Tibial nerve (tissue), 4 donors: Measurements from ENCODE around the gene FLNA. TPM values are rescaled to one million over a fixed set of nuclear protein-coding genes. Genes with fewer than 3 reads are reported as not detected.
"Not testable (repeated sequence)": the region's sequence is repeated elsewhere in the genome, so short reads cannot be mapped to it uniquely, and the experiment has no call there.

Experiments
- DNase-seq, 2 donors: peaks; one replicate each; pipeline ENCODE4 v3.0.0-alpha.2; 2019; ENCODE audit warnings: low spot score in 2 of 2
- H3K27ac ChIP-seq, 4 donors: fragments of 200-600 bp; sonication (generic) in 3 of 4; one replicate each; pipeline ENCODE4 v1.5.1; 2017 to 2019; ENCODE audit warnings: mild to moderate bottlenecking in 1 of 4
- H3K27me3 ChIP-seq, 2 donors: fragments of 200-600 bp; sonication (generic) in 1 of 2; one replicate each; pipeline versions ENCODE4 v1.5.1 to v1.6.0; 2017 to 2019
- H3K36me3 ChIP-seq, 3 donors: fragments of 200-600 bp; sonication (generic); one replicate each; pipeline ENCODE4 v1.5.1; 2018 to 2019
- H3K4me1 ChIP-seq, 4 donors: fragments of 200-600 bp; sonication (generic) in 3 of 4; one replicate each; pipeline ENCODE4 v1.5.1; 2017 to 2019
- H3K4me3 ChIP-seq, 4 donors: fragments of 200-600 bp; sonication (generic) in 3 of 4; one replicate each; pipeline ENCODE4 v1.5.1; 2017 to 2019; ENCODE audit warnings: mild to moderate bottlenecking in 1 of 4, moderate library complexity in 1 of 4
- H3K9me3 ChIP-seq, 4 donors: fragments of 200-600 bp; sonication (generic) in 3 of 4; one replicate each; pipeline ENCODE4 v1.5.1; 2017 to 2019
- CTCF ChIP-seq, 5 experiments: fragments of 200-600 bp in 3 of 5; fragments of 450-650 bp in 2 of 5; sonication (generic) in 3 of 5; IDR thresholded peaks; one replicate each; pipeline ENCODE4 v1.5.1; 2016 to 2019; ENCODE audit warnings: antibody characterized with exemption in 5 of 5, mild to moderate bottlenecking in 3 of 5, moderate library complexity in 2 of 5
- EP300 ChIP-seq, 2 donors: sonication (generic); formaldehyde crosslinking; IDR thresholded peaks; one replicate each; pipeline ENCODE4 v1.6.1; 2017; ENCODE audit warnings: antibody characterized with exemption in 2 of 2, mild to moderate bottlenecking in 1 of 2
- POLR2A ChIP-seq, 2 donors: fragments of 450-650 bp; IDR thresholded peaks; one replicate each; pipeline ENCODE4 v1.6.1; 2017; ENCODE audit warnings: antibody characterized with exemption in 2 of 2, mild to moderate bottlenecking in 2 of 2, moderate library complexity in 2 of 2
- WGBS, 2 donors: methylation state at CpG; one replicate each; pipeline ENCODE4 v1.1.5; 2018; 5-methylcytosine and 5-hydroxymethylcytosine counted together
- total RNA-seq, 4 donors: library from RNA; depleted of rRNA; stranded (reverse); fragments of >200 nt; gene quantifications; one replicate each; pipeline ENCODE4 v1.1.0, GENCODE V29; 2016

The FLNA gene
- total RNA-seq, 4 donors from 2014 or later = 995 to 1,349 (median 1,139) TPM

- no peak for DNase-seq
- H3K27me3 ChIP-seq = no peaks in the 10 kb centered on the region
- no peak overlapping the region for H3K27ac ChIP-seq
- no peak for TF ChIP-seq CTCF (IDR thresholded peaks at IDR 0.05)
- no peak for TF ChIP-seq POLR2A (IDR thresholded peaks at IDR 0.05)
- no peak for TF ChIP-seq EP300 (IDR thresholded peaks at IDR 0.05)
- H3K4me3 ChIP-seq = no peak overlapping the region
- 59 to 73% methylated on average over 5 to 6 of the region's 6 CpGs for whole genome bisulfite sequencing, 2 donors
- peaks cover 0 to 23% (median 6%) of the 10 kb centered on the region in 3 donors for H3K36me3 ChIP-seq
- H3K9me3 ChIP-seq = no peaks in the 10 kb centered on the region
- peaks cover 0 to 18% (median 0%) of the 10 kb centered on the region in 4 donors for H3K4me1 ChIP-seq
These were observed 27.6 kb upstream of the FLNA start for GRCh38 chrX:154401918-154402621.

DNA sequence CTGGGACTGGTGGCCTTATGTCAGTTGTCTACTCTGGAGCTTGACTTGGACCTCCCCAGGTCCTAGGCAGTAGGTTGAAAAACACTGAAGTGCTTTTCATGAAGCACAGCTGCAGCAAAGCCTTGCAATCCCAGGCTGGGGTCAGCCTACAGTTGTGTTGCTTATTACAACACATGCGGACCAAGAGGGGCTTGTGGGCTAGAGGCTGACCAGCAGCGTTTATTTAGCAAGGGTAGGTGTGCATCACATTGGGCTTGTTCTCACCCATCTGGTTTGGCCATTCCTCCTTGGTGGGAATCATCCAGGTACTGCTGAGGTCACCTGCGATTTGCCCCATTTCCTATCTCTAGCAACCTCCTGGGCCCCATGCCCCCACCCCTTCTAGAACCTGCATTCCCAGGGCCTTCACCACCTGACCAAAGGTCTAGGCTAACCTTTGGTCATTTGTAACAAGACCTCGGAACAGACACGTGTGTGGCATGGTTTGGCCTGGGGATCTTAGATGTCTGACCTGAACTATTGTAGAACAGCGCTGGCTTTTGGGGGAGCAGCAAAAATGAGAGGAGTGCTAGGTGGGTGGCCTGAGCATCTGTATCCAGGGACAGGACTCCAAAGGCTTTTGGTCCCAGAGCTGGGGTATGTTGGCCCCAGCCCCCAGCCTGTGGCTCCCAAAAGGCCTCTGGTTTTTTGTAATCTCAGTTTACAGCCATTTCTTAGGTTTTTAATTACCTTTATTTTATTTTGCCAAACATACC, 26.8 kb upstream of the FLNA start:
- 49 to 68% methylated on average over 3 to 6 of the region's 6 CpGs for whole genome bisulfite sequencing, 2 donors
- DNase-seq = no peak
- Histone ChIP-seq H3K9me3 (no peaks in the 10 kb centered on the region), H3K27ac (no peak overlapping the region), H3K4me3 (no peak overlapping the region), H3K27me3 (no peaks in the 10 kb centered on the region), H3K4me1 (peaks cover 0 to 18% (median 0%) of the 10 kb centered on the region in 4 donors), H3K36me3 (peaks cover 0 to 23% (median 6%) of the 10 kb centered on the region in 3 donors)
- no peak for TF ChIP-seq CTCF (IDR thresholded peaks at IDR 0.05)
- no peak for TF ChIP-seq EP300 (IDR thresholded peaks at IDR 0.05)
- no peak for TF ChIP-seq POLR2A (IDR thresholded peaks at IDR 0.05)

GRCh38 chrX:154400369-154400817, 26.0 kb upstream of the FLNA start:
- peak overlapping the region in 1 of 4 donors; percentile 77 for H3K4me3 ChIP-seq
- H3K27me3 ChIP-seq, H3K9me3 ChIP-seq, DNase-seq, H3K27ac ChIP-seq: not testable (repeated sequence)
- 61 to 74% methylated on average over 4 to 6 of the region's 6 CpGs for WGBS, 2 donors
- H3K36me3 ChIP-seq = peaks cover 0 to 23% (median 6%) of the 10 kb centered on the region in 3 donors
- peaks cover 0 to 18% (median 0%) of the 10 kb centered on the region in 4 donors for H3K4me1 ChIP-seq

DNA sequence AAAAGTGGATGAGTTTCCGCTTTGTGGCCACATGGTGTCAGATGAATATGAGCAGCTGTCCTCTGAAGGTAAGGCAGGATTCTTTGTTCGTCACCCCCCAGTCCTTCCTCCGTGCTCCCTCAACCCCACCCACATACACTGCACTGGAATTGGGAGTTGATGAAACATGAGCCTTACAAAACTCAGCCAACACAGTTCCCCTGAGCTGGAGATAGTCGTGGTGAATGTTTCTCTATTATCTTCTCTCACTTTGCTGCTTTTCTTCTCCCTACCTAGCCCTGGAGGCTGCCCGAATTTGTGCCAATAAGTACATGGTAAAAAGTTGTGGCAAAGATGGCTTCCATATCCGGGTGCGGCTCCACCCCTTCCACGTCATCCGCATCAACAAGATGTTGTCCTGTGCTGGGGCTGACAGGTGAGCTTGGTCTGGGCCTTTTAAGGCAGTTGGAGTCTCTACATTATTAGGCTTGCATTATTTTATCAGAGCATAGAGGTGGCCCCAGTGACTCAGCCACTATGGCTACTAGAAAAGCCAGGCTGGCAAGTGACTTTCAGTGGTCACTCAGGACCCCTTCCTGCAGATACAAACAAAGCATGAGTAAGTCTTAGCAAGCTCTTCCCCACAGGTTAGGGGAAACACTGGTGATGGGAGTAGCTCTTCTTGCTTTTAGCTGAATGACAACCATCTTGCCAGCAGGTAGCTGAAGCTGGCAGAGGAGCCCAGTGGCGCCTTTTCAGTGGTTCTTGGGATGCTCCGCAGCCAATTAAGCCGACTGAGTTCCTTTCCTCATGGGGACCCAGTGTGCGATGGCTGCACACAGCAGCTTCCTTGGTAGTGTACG, 25.3 kb upstream of the FLNA start:
- H3K9me3 ChIP-seq = no peaks in the 10 kb centered on the region
- TF ChIP-seq CTCF (IDR thresholded peaks at IDR 0.05) = no peak
- no peak for TF ChIP-seq EP300 (IDR thresholded peaks at IDR 0.05)
- no peak for TF ChIP-seq POLR2A (IDR thresholded peaks at IDR 0.05)
- H3K4me1 ChIP-seq = peaks cover 0 to 18% (median 0%) of the 10 kb centered on the region in 4 donors
- H3K4me3 ChIP-seq = peak overlapping the region; percentile 50 to 77 (median 71)
- no peak for DNase-seq
- H3K36me3 ChIP-seq = peaks cover 0 to 23% (median 6%) of the 10 kb centered on the region in 3 donors
- H3K27ac ChIP-seq = peak overlapping the region in 3 of 4 donors; percentile 98 to 99 (median 99)
- no peaks in the 10 kb centered on the region for H3K27me3 ChIP-seq
- 14 to 64% methylated on average over 9 of the region's 14 CpGs for WGBS, 2 donors
